K562 (cell line): ENCODE data around the gene SLC35D3. TPM values are rescaled to one million over a fixed set of nuclear protein-coding genes. Genes with fewer than 3 reads are reported as not detected.

Experiments used
- C11orf30 ChIP-seq: fragments of 450-650 bp; IDR thresholded peaks from 2 replicates; pipeline ENCODE4 v1.6.1; 2016; ENCODE audit warnings: low read depth, mild to moderate bottlenecking
- CBFB ChIP-seq: sonication (generic); formaldehyde crosslinking; IDR thresholded peaks from 2 replicates; pipeline ENCODE4 v1.4.0; 2020; ENCODE audit warnings: mild to moderate bottlenecking, missing genetic modification reagents
- ELK1 ChIP-seq: sonication (generic); formaldehyde crosslinking; IDR thresholded peaks from 2 replicates; pipeline ENCODE4 v1.8.1; 2022; ENCODE audit warnings: missing genetic modification reagents
- FOSL1 ChIP-seq: fragments of 200-800 bp; sonication (Bioruptor generic); conservative IDR thresholded peaks from 2 replicates; pipeline ENCODE4 v1.6.1; 2016; ENCODE audit warnings: missing genetic modification characterization, missing compliant biosample characterization
- HDAC8 ChIP-seq: fragments of 450-650 bp; IDR thresholded peaks from 2 replicates; pipeline ENCODE4 v1.6.1; 2016; ENCODE audit warnings: mild to moderate bottlenecking, missing genetic modification characterization, moderate library complexity, missing compliant biosample characterization
- HNRNPH1 ChIP-seq: fragments of 200-400 bp; formaldehyde crosslinking; optimal IDR thresholded peaks from 2 replicates; pipeline ENCODE3; 2017; ENCODE audit warnings: low read depth, mild to moderate bottlenecking, low read length, moderate library complexity
- KDM4B ChIP-seq, 2 experiments: fragments of 450-650 bp in 1 of 2; sonication (generic) in 1 of 2; IDR thresholded peaks; 2 replicates each; pipeline ENCODE4 v1.6.1; 2016 to 2017; ENCODE audit warnings: borderline replicate concordance in 2 of 2, antibody characterized with exemption in 1 of 2, low read depth in 1 of 2, mild to moderate bottlenecking in 1 of 2
- LEF1 ChIP-seq: fragments of 450-650 bp; IDR thresholded peaks from 2 replicates; pipeline ENCODE4 v1.6.1; 2016; ENCODE audit warnings: mild to moderate bottlenecking
- MAFG ChIP-seq: fragments of 450-650 bp; conservative IDR thresholded peaks from 2 replicates; pipeline ENCODE4 v1.6.1; 2016; ENCODE audit warnings: missing genetic modification characterization, missing compliant biosample characterization
- PHTF2 ChIP-seq: fragments of 250-450 bp; sonication (Bioruptor Pico); IDR thresholded peaks from 2 replicates; pipeline ENCODE4 v1.5.0; 2021; ENCODE audit warnings: mild to moderate bottlenecking
- RFX5 ChIP-seq: IDR thresholded peaks from 2 replicates; pipeline ENCODE4 v1.6.1; 2011; ENCODE audit warnings: low read depth, mild to moderate bottlenecking, improper control_type of control experiment, low read length
- RFX7 ChIP-seq: fragments of 250-450 bp; sonication (Bioruptor Pico); IDR thresholded peaks from 2 replicates; pipeline ENCODE4 v1.5.1; 2021; ENCODE audit warnings: mild to moderate bottlenecking
- SFPQ ChIP-seq: fragments of 200-400 bp; formaldehyde crosslinking; IDR thresholded peaks from 2 replicates; pipeline ENCODE4 v1.6.1; 2017; ENCODE audit warnings: mild to moderate bottlenecking, low read depth, low read length, moderate library complexity
- SMARCA4 ChIP-seq: fragments of 450-650 bp; IDR thresholded peaks from 2 replicates; pipeline ENCODE4 v1.6.1; 2016
- SMARCA5 ChIP-seq: fragments of 450-650 bp; IDR thresholded peaks from 2 replicates; pipeline ENCODE4 v1.6.1; 2016
- SMARCE1 ChIP-seq: fragments of 450-650 bp; IDR thresholded peaks from 2 replicates; pipeline ENCODE4 v1.7.1; 2016; ENCODE audit warnings: mild to moderate bottlenecking
- TAF9B ChIP-seq: fragments of 450-650 bp; IDR thresholded peaks from 2 replicates; pipeline ENCODE4 v1.6.1; 2018; ENCODE audit warnings: mild to moderate bottlenecking; ENCODE audit not compliant: partially characterized antibody
- TRIM24 ChIP-seq, 2 experiments: fragments of 450-650 bp; IDR thresholded peaks; 2 replicates each; pipeline ENCODE4 v1.6.1; 2016
- YBX1 ChIP-seq: fragments of 450-650 bp; IDR thresholded peaks from 2 replicates; pipeline ENCODE4 v1.7.1; 2016; ENCODE audit warnings: mild to moderate bottlenecking
- ZNF518B ChIP-seq: fragments of 250-450 bp; sonication (Bioruptor Pico); IDR thresholded peaks from 2 replicates; pipeline ENCODE4 v1.5.0; 2021; ENCODE audit warnings: mild to moderate bottlenecking, moderate library complexity
- polyA plus RNA-seq, 8 experiments: library from polyadenylated mRNA; depleted of rRNA in 4 of 8; stranded (reverse) in 5 of 8; unstranded in 3 of 8; fragments of >200 nt; fragmentation: Nextera tagmentation in 2 of 8; fragmentation: Illumina TruSeq in 1 of 8; extraction: Ambion mirVana in 2 of 8; extraction: Trizol in 1 of 8; gene quantifications; 2 replicates each; pipeline versions ENCODE4 v1.2.1 to v1.2.3, GENCODE V29; 2011 to 2014; ENCODE audit warnings: inconsistent platforms in 1 of 8, missing spikeins in 1 of 8
- total RNA-seq, 7 experiments: library from RNA; depleted of rRNA in 6 of 7; stranded (reverse); fragments of >200 nt in 6 of 7; fragmentation: Illumina TruSeq in 2 of 7; extraction: Trizol in 2 of 7; gene quantifications; 2 replicates each; pipeline versions ENCODE4 v1.2.1 to v1.2.3, GENCODE V29; 2011 to 2021; ENCODE audit warnings: low replicate concordance in 1 of 7

SLC35D3 gene
- total and polyA plus RNA-seq, 9 of the 15 experiments (the other 6 are each of a cell fraction or from before 2014, with no cell fraction given) = not detected

GRCh38 chr6:136886091-136886490, 36.0 kb upstream of the SLC35D3 start (continued):
- TF ChIP-seq SFPQ (no peak), LEF1 (no peak), TAF9B (no peak), FOSL1 (tag) (peak; percentile 93), HDAC8 (tag) (no peak), MAFG (peak; percentile 45; the same call in 1 of the 2 replicates), RFX5 (no peak), RFX7 (no peak), SMARCE1 (0 out of 2 replicates have a peak, but pooled peaks have one; percentile 39), HNRNPH1 (no peak), KDM4B (IDR thresholded peaks at IDR 0.05; ENCODE audit: borderline replicate concordance in 2 of 2, low read depth in 1 of 2) (no peak), YBX1 (no peak), CBFB (CRISPR knock-in tag) (no peak), SMARCA4 (peak; percentile 60), C11orf30 (peak; percentile 55; the same call in 1 of the 2 replicates), ELK1 (CRISPR knock-in tag) (no peak), ZNF518B (no peak), PHTF2 (no peak), TRIM24 (IDR thresholded peaks at IDR 0.05) (0 out of 4 replicates have a peak, but pooled peaks of 1 of the 2 experiments have one; percentile 11), SMARCA5 (no peak)
